GM19238 (cell line): Measurements from ENCODE around the gene BZW1.
A peak's percentile ranks its signal among the peaks of the same experiment; 100 is the strongest.

ENCODE experiments used
- DNase-seq: peaks from one replicate; pipeline ENCODE4 v3.0.0; 2011; ENCODE audit warnings: low spot score; ENCODE audit not compliant: insufficient read length

BZW1 gene

DNA sequence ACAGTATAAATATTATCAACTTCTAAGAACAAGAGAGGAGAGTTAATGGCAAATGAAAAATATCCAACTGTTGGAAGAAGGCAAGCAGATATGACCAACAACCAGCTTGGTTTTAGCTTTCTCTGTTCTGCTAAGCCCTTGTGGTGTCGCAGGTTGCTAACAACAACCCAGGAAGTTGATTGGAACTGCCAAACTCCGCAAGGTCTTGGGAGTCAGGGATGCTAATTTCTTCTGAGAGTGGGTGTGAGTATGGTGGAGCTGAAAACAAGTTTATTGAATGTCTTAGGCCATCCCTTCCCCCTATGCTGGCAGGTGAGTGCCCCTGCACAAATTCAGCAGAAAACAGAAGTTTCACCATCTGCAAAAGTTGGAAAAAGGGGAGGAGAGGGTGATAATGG lies 17.5 kb downstream of the BZW1 start:
- DNase-seq: no peak

DNA sequence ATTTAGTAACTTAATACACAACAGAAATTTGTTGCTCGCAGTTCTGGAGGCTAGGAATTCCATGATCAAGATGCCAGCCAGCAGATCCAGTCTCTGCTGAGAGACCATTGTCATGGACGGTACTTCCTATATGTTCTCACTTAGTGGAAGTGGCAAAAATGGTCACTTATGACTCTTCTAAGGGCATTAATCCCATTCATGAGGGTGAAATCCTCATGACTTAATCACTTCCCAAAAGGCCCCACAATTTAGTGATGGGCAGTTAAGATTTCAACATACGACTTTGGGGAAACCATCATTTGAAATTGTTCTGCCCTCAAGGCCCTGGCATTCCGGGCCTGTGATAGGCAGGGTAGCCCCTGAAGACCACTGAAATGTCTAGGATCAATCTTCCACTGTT lies 23.0 kb downstream of the BZW1 start:
- no peak for DNase-seq

DNA sequence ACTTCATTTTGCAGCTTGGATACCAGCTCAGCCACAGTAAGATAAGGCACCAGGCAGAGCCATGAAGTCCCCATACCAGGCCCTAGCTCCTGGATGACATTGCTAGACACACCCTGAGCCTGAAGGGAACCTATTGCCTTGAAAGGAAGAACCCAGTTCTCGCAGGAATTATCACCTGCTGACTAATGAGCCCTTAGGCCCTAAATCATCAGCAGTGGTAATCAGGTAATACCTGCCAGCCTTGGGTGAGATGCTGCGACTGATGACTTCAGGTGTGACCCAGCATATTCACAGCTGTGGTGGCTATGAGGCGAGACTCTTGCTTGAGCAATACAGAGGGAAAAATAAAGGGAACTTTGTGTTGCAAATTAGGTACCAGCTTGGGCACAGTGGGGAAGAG lies 27.8 kb downstream of the BZW1 start:
- DNase-seq: no peak

DNA sequence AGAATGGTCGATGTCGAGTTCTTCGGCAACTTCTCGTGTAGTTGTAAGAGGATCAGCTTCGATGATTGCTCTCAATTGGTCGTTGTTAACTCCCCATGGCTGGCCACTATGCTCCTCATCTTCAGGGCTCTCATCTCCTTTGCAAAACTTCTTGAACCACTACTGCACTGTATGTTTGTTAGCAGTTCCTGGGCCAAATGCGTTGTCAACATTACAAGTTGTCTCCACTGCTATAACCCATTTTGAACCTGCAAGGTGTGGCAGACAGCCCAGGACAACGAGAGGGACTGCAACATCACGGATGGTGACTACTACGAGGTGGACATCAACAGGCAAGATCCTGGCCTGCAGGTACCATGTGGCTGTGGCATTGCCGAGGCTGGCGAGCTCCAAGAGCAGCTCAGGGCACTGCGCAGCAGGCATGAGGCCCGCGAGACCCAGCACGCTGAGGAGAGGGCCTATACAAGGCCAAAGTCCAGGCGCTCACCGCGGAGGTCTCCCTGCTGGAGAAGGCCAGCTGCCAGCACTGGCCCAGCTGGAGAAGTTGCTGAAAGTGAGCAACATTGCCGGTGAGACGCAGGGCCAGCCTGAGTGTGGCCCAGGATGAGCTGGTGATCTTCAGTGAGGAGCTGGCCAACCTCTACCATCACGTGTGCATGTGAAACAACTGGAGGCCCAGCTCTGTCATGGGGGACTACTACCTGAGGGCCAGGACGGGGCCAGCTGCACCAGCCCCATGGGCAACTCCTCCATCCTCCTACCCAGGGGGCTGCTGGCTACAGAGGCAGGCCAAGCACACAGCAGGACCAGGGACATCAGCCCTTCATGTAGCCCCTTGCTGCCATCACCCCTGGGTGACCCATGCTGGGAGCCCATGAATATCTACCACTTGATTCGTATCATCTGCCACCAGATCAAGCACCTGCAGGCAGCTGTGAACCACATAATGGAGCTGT lies 32.6 kb downstream of the BZW1 start:
- no peak for DNase-seq

DNA sequence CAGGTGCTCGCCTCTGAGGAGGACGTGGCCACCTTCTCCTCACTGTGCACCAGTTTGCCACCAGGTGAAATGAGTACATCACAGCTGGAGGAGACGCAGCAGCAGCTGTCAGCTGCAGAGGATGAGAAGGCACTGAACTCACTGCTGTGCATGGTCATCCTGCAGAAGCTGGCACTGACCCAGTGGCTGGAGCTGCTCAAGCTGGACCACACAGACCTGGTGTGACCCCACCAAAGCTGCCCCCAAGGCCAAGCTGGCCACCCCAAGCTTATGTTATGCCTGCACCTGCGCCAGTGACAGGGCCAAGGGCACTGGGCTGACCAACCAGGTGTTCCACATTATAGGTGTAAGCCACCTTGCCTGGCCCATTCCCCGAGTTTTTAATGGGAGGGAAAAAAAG lies 33.5 kb downstream of the BZW1 start:
- DNase-seq: no peak

DNA sequence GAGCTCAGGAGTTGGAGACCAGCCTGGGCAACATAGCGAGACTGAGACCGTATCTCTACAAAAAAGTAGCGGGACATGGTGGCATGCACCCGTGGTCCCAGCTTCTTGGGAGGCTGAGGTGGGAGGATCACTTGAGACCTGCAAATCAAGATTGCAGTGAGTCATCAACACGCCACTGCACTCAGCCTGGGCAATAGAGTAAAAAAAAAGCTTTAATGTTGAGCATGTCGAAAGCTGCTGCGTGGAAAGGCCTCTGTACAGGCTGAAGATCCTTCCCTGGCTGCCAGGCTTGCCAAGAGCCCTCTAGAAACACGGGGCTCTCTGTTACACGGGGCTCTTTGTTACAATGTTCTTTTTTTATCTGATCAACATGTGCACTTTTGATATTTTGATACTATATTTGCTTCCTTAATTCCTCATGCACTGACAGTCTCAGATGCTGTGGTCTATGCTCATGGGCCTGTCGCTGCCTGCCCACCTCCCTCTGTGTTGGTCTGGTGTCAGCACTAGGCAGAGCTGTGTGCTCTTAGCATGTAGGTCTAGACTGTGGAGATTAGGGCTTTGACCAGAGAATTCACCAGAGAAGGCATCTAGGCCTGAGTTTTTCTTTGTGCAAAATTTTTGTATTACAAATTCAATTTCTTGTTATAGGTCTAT lies 34.1 kb downstream of the BZW1 start:
- DNase-seq: no peak

DNA sequence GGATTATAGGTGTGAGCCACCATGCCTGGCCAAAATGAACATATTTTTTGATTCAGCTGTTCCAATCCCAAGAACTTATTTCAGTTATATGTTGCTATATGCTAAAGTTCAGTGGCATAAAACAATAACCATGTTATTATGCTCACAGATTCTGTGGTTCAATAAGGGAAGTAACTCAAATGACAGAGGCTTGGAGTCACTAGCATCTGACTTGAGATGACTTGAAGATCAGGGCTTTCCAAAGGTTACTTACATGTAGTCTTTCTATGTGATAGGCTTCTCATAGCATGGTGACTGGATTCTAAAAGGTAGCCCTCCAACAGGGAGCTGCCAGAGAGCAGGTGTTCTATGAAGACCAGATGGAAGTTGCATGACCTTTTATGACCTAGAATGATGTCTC lies 35.6 kb downstream of the BZW1 start:
- DNase-seq: no peak

DNA sequence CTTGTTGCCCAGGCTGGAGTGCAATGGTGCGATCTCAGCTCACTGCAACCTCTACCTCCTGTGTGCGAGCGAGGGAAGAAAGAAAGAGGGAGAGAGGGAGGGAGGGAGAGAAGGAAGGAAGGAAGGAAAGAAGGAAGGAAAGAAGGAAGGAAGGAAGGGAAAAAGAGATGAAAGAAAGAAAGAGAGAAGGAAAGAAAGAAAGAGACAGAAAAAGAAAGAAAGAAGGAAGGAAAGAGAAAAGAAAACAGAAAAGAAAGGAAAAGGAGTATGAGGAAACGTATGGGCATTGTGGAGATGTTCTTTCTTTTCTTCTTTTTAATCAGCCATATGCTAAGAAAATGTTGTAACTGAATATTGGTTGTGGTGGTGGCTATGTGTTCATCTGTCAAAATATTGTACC lies 36.2 kb downstream of the BZW1 start:
- no peak for DNase-seq

DNA sequence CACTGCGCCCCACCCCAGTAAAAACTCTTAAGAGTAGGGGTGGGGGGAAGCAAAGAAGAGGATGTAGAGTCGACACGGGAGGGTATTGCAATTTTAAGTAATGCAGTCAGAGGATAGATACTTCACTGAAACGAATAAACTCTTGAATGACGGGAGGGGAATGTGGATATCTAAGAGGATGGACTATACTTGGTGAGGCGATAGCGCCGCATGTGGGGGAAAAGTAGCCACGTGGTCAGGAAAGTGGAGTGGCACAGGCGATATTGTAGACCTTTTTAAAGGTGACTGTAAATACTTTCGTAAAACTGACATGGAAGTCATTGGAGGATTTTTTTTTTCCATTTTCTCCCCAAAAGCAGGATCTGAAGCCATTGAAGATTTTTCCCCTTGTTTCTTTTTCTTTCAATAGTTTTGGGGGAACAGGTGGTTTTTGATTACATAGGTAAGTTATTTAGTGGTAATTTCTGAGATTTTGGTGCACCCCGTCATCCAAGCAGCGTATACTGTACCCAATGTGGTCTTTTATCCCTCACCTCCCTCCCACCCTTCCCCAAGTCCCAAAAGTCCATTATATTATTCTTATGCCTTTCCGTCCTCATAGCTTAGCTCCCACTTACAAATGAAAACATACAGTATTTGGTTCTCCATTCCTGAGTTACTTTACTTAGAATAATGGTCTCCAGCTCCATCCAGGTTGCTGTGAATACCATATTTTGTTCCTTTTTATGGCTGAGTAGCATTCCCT lies 39.0 kb downstream of the BZW1 start:
- no peak for DNase-seq

DNA sequence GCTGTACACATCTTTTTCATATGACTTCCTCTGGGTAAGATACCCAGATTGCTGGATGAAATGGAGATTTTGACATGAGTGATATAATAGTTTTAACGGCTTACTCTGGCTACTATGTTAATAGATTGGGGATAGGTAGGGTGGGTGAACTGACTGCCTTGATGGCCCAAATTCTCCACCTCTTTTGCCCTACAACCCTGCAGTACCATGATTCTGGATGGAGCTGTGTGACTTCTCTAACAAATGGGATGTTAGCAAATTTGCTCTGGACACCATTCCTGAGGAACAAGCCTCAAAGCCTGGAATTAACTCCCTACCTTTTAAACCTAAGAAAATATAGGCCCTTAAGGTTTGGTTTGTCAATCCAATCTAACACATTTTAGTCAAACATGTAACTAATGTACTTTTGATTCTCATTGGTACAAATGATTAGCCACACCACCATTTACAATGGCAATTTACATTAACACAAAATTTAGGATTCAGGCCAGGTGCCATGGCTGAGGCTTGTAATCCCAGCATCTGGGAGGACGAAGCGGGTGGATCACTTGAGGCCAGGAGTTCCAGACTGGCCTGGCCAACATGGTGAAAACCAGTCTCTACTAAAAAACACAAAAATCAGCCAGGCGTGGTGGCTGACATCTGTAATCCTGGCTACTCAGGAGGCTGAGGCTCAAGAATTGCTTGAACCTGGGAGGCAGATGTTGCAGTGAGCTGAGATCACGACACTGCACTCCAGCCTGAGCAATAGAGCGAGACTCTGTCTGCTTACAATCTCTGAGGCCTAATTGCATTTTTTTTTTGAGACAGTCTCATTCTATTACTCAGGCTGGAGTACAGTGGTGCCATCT lies 39.9 kb downstream of the BZW1 start:
- no peak for DNase-seq

DNA sequence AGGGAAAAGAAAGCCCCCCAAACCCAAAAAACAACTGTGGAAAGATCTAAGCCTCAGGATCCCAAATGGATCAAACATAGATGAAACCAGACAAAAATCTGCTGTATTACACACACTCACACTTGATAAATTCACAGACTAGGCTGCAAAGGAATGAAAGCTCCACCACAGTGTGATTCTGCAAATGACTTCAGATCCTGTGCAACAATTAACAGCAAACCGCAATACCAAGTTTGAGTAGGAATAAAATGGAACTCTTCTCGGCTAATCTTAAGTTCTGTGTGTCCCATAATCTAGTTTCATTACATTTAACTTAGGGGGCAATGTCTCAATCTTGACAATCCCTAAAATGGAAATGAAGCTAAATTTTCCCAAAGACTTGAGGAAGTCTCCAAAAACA lies 40.9 kb downstream of the BZW1 start:
- no peak for DNase-seq

DNA sequence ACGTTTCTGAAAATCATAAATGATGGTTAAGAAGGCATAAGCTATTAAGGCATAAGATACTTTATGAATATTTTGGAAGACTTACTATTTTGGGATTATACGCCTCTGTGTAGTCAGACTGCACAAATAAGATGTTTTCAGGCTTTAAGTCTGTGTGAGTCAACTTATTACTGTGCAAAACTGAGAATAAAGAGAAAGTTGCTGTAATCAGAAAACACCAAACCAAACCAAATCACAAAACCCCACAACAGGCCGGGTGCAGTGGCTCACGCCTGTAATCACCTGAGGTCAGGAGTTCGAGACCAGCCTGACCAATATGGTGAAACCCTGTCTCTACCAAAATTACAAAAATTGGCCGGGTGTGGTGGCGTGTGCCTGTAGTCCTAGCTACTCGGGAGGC lies 45.1 kb downstream of the BZW1 start:
- DNase-seq: no peak

DNA sequence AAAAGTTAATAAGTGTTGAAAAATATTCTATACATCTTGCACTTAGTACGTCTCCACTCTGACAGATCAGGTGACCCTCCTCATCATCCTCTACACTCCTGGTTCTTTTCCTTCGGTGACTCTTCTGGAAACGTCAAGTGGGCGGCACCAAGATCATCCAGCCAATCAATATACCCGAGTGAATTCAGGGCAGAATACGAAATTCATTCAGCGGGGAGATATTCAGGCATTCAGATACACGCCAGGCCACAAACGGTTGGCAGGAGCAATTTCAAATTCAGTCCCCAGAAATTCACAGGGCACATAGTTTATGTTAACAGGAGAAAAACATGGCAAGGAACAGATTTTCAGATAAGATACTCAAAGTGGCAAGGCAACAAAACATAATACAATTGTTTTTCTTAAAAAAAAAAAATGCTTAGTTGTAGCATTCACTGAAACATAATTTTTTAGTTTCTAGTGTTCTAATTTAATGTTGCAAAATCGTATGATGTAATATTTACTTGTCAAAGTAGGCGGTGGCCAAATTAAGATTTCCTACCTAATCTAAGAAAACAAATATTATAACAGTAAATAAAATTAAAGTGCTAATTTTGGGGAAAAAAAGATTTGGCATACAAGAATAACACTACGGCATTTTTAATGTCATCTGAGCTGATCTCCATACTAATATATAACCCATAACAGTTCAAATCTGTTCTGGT lies 48.5 kb downstream of the BZW1 start:
- no peak for DNase-seq

DNA sequence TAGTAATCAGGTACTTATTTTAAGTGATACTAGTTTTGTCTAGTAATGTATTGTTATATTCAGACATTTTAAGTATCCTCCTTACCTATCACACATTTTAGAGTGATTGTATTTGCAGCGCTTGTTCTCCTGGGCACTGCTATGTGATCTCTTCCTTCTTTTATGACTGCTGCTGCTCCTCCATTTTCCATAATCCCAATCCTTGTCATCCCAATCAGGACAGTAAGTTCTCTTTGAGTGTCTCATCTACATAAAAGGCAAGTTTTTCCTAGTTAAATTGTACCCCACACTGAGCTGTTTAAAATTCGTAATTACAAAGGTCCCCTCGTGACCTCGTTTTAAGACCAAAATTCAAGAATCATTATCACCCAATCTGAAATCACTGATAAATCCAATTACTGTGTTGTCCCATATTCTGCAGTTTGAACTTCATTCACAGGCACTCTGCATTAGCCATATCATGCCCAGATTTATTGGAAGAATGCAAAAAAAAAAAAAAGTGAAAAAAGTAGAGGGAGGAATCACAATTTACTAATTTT lies 50.0 kb downstream of the BZW1 start:
- DNase-seq: no peak

DNA sequence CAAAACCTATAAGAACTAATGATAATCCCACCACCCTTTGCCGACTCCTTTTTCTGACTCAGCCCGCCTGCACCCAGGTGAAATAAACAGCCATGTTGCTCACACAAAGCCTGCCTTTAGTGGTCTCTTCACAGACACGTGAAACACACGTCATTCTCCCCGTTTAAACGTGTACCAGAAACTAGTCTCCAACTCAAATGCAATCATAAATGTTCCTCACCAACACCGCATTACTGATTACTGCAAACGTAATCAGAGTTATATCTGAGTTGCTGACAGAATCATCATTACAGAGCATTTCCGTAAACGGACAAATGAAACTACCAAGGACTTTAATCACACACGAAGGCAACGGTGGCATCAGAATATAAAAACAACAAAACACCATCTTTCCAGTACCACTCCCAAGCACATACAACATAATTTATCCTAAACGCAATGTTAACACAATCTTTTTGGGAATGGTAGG lies 50.9 kb downstream of the BZW1 start:
- DNase-seq: no peak

DNA sequence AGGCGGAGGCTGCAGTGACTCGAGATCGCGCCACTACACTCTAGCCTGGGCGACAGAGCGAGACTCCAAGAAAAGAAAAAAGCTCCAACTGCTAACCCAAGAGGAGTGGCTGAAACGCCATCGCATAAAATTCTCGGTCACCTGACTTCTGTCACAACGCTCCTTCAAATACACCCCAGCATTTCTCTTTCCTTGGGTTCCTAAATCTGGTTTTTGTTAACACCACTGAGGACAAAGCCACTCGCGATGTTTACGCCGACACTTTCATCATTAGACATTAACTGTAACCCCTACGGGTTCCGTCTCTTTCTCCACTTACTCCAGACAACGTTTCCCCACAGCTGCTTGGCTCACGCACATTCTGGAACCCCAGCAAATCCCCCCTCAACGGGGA lies 52.1 kb downstream of the BZW1 start:
- no peak for DNase-seq

DNA sequence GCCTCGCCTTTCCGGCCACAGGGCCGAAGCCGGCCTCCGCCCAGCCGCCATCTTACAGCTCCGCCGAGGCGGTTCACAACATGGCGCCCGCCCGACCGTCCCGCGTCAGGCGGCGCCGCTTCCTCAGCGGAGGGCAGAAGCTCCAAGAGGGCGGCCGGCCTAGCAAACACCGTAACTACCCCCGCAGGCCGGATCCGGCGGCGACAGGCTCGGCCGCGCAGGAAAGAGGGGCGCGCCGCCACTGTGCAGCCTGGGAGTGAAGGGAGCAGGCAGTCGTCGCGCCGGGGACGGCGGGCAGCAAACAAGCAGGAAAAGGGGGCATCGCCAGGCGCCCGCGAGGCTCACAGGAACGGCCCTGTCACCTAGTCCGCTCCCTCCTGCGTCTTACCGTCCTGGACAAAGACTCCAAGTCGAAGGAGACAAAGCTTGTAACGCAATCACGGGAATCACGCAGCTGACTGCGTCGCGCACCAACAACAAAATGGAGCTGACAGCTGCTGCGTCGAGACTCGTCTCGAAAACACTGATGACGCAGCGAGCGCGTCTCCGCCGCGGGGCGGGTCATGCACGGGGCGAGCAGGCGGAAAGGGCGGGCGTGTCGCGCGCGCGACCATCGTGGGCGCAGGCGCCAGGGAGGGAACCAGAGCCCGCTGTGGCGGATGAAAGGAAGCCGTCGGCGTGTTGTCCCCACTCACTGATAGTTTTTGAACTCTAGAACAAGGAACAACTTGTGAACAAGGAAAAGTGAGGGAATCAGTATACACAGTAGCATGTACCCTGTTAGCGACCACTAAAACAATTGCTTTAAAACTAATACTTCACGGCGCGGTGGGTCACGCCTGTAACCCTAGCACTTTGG lies 52.7 kb downstream of the BZW1 start, which contains the start of gene CLK1:
Gene CLK1, minus strand, starts transcription at position 483 of the 859 bp plus-strand sequence. CDS start 2,796 bp downstream, outside the sequence.
- peak; percentile 82 for DNase-seq

DNA sequence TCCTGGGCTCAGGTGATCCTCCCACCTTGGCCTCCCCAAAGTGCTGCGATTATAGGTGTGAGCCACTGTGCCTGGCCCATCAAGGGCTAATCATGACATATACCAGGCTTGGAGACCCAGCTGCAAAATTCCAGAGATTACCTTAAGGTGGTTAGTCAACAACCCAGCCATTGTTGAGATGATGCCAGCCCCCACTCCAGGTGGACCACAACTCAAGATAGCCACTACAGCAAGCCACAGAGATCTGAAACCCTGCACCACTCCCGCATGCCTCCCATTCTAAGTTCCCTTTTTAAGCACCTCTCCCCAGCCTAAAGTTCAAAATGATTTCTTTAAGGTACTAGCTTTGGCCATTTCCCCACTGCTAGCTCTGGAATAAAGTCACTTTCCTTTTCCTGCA lies 57.3 kb downstream of the BZW1 start:
- DNase-seq: no peak

DNA sequence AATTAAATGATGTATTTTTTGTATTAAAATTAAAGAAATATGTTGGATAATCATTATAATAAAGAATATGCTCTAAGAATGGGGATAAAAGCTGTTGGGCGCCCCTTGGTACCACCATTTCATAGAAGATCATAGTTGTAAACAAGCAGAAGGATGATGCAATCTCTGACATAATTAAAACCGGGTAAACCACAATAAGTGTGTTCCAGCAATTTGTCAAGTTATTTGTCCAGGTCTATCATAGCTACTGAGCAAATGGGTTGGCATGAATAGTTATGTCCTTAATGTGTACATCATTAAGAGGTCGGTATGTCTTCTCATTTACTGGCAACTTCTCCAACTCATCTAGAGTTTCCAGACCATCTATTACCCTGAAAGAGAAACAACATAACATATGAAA lies 59.4 kb downstream of the BZW1 start:
- no peak for DNase-seq
